ENCODE measurements around the gene LPP.

Gene LPP

GRCh38 chr3:188198760-188199327 lies 44.9 kb downstream of the LPP start:
- DNase-seq (ENCODE audit: insufficient read length, low spot score) = no peak
- no peak for FAIRE-seq
- TF ChIP-seq TAF1 (IDR thresholded peaks at IDR 0.05; ENCODE audit: low read depth, low read length) (no peak), SPI1 (IDR thresholded peaks at IDR 0.05; ENCODE audit: low read depth, low read length) (no peak), POU2F2 (IDR thresholded peaks at IDR 0.05; ENCODE audit: low read depth, low read length) (no peak), PAX5 (IDR thresholded peaks at IDR 0.05; ENCODE audit: insufficient read depth, low read length, severe bottlenecking) (no peak), POLR2AphosphoS5 (IDR thresholded peaks at IDR 0.05; ENCODE audit: low read depth, low read length) (no peak), POLR2A (IDR thresholded peaks at IDR 0.05; ENCODE audit: low read depth, low read length) (no peak)

DNA sequence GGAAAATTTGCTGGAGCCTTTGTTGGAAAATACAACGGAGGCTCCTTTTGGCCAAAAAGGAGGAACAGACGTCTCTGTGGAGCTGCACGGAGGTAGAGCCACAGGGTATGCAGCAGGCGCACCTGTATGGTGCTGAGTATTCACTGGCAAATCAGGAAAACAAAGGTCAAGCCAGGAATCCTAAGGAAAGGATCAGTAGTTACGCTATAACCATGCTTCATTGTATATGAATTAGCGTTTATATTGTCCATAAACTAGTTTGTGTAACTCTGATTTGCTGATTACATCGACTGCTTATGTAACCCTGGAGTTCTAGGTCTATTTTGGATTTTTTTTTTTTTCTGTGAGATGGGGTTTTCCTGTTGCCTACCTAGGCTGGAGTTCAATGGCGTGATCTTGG lies 45.4 kb downstream of the LPP start:
- FAIRE-seq (no peak), DNase-seq (ENCODE audit: insufficient read length, low spot score) (no peak)
- TF ChIP-seq PAX5 (IDR thresholded peaks at IDR 0.05; ENCODE audit: insufficient read depth, low read length, severe bottlenecking) (no peak), POLR2A (IDR thresholded peaks at IDR 0.05; ENCODE audit: low read depth, low read length) (no peak), SPI1 (IDR thresholded peaks at IDR 0.05; ENCODE audit: low read depth, low read length) (no peak), TAF1 (IDR thresholded peaks at IDR 0.05; ENCODE audit: low read depth, low read length) (no peak), POLR2AphosphoS5 (IDR thresholded peaks at IDR 0.05; ENCODE audit: low read depth, low read length) (no peak), POU2F2 (IDR thresholded peaks at IDR 0.05; ENCODE audit: low read depth, low read length) (no peak)

DNA sequence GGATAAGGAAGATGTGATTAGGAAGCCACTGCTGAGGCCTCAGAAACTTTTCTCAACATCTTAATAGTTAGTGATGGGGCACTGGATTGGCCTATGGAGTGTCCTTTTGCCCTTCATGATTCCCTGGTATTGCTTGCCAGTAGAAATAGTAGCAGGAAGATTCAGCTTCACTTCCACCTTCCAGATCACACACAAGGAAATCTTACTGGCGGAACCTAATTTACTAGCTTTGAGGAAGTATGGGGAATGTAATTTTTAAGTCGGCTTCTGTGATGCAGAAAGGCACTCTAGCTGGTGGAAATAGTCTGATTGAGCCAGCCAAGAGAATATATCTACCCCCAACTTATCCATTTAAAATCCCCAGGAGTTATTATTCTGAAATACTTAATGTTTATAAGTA lies 46.5 kb downstream of the LPP start:
- DNase-seq (ENCODE audit: insufficient read length, low spot score) (no peak), FAIRE-seq (no peak)
- TF ChIP-seq SPI1 (IDR thresholded peaks at IDR 0.05; ENCODE audit: low read depth, low read length) = no peak

GRCh38 chr3:188202358-188203138 lies 48.6 kb downstream of the LPP start:
- TF ChIP-seq SPI1 (IDR thresholded peaks at IDR 0.05; ENCODE audit: low read depth, low read length) = no peak
- no peak for TF ChIP-seq POLR2A (IDR thresholded peaks at IDR 0.05; ENCODE audit: low read depth, low read length)
- no peak for TF ChIP-seq POLR2AphosphoS5 (IDR thresholded peaks at IDR 0.05; ENCODE audit: low read depth, low read length)
- no peak for TF ChIP-seq PAX5 (IDR thresholded peaks at IDR 0.05; ENCODE audit: insufficient read depth, low read length, severe bottlenecking)
- no peak for TF ChIP-seq TAF1 (IDR thresholded peaks at IDR 0.05; ENCODE audit: low read depth, low read length)
- TF ChIP-seq POU2F2 (IDR thresholded peaks at IDR 0.05; ENCODE audit: low read depth, low read length) = no peak
- no peak for DNase-seq (ENCODE audit: insufficient read length, low spot score)
- no peak for FAIRE-seq

GRCh38 chr3:188204526-188204925 lies 50.6 kb downstream of the LPP start:
- no peak for DNase-seq (ENCODE audit: insufficient read length, low spot score)
- FAIRE-seq = no peak
- TF ChIP-seq SPI1 (IDR thresholded peaks at IDR 0.05; ENCODE audit: low read depth, low read length) (no peak), POLR2A (IDR thresholded peaks at IDR 0.05; ENCODE audit: low read depth, low read length) (no peak), TAF1 (IDR thresholded peaks at IDR 0.05; ENCODE audit: low read depth, low read length) (no peak), POU2F2 (IDR thresholded peaks at IDR 0.05; ENCODE audit: low read depth, low read length) (no peak), PAX5 (IDR thresholded peaks at IDR 0.05; ENCODE audit: insufficient read depth, low read length, severe bottlenecking) (no peak), POLR2AphosphoS5 (IDR thresholded peaks at IDR 0.05; ENCODE audit: low read depth, low read length) (no peak)

DNA sequence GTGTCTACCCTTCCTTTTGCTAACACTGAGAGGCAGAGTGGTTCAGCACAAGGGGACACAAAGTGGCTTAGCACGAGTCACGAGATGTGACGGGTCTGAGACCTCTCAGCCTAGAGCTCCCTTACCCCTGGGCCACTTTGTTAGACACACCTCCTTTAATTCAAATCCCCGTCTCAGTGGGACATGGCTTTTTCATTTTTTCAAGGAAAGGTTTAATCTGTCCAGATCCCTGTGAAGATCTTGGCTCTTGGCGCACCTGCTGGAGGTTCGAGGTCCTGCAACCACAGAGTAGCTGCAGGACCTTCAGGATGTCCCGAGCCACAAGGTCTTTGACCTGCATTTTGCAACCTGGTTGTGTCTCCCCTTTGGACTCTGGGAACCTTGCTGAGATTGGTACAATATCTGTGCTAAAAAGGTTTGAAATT lies 52.0 kb downstream of the LPP start:
- DNase-seq (ENCODE audit: insufficient read length, low spot score) (no peak), FAIRE-seq (no peak)
- TF ChIP-seq TAF1 (IDR thresholded peaks at IDR 0.05; ENCODE audit: low read depth, low read length) = no peak
- no peak for TF ChIP-seq POU2F2 (IDR thresholded peaks at IDR 0.05; ENCODE audit: low read depth, low read length)
- TF ChIP-seq SPI1 (IDR thresholded peaks at IDR 0.05; ENCODE audit: low read depth, low read length) = no peak
- TF ChIP-seq POLR2AphosphoS5 (IDR thresholded peaks at IDR 0.05; ENCODE audit: low read depth, low read length) = no peak
- TF ChIP-seq PAX5 (IDR thresholded peaks at IDR 0.05; ENCODE audit: insufficient read depth, low read length, severe bottlenecking) = no peak
- no peak for TF ChIP-seq POLR2A (IDR thresholded peaks at IDR 0.05; ENCODE audit: low read depth, low read length)

- DNase-seq (ENCODE audit: insufficient read length, low spot score) (no peak), FAIRE-seq (no peak)
- TF ChIP-seq POU2F2 (IDR thresholded peaks at IDR 0.05; ENCODE audit: low read depth, low read length) = no peak
- TF ChIP-seq POLR2AphosphoS5 (IDR thresholded peaks at IDR 0.05; ENCODE audit: low read depth, low read length) = no peak
- TF ChIP-seq PAX5 (IDR thresholded peaks at IDR 0.05; ENCODE audit: insufficient read depth, low read length, severe bottlenecking) = no peak
Measured at GRCh38 chr3:188206787-188207186, 52.8 kb downstream of the LPP start.

- DNase-seq (ENCODE audit: insufficient read length, low spot score) = no peak
- FAIRE-seq = no peak
- TF ChIP-seq SPI1 (IDR thresholded peaks at IDR 0.05; ENCODE audit: low read depth, low read length) (no peak), PAX5 (IDR thresholded peaks at IDR 0.05; ENCODE audit: insufficient read depth, low read length, severe bottlenecking) (no peak), POLR2AphosphoS5 (IDR thresholded peaks at IDR 0.05; ENCODE audit: low read depth, low read length) (no peak), POU2F2 (IDR thresholded peaks at IDR 0.05; ENCODE audit: low read depth, low read length) (no peak), TAF1 (IDR thresholded peaks at IDR 0.05; ENCODE audit: low read depth, low read length) (no peak), POLR2A (IDR thresholded peaks at IDR 0.05; ENCODE audit: low read depth, low read length) (no peak)
Measured at GRCh38 chr3:188207941-188208515, 54.1 kb downstream of the LPP start.

DNA sequence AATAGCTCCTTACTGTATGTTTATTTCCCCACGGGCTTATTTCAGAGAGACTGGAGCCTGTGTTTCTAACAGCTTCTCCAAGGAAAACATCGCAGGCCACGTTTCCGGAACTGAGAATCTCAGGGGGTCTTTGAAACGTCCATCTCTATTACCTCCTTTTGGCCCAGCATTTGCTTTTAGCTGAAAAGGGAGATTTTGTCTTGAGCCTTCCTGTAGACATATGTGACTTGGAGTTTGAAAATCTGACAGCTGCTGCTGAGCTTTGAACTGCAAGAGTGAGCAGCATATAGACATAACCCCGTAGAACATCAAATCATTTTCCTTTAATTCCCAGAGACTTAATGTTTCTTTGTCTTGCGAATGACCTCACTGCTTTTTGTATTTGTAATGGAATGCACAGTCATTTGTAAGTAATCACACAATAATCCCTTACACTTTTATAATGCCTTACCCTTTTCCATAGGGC lies 54.6 kb downstream of the LPP start:
- no peak for DNase-seq (ENCODE audit: insufficient read length, low spot score)
- TF ChIP-seq POU2F2 (IDR thresholded peaks at IDR 0.05; ENCODE audit: low read depth, low read length) (no peak), POLR2AphosphoS5 (IDR thresholded peaks at IDR 0.05; ENCODE audit: low read depth, low read length) (no peak), POLR2A (IDR thresholded peaks at IDR 0.05; ENCODE audit: low read depth, low read length) (no peak), PAX5 (IDR thresholded peaks at IDR 0.05; ENCODE audit: insufficient read depth, low read length, severe bottlenecking) (no peak)
- no peak for FAIRE-seq

Data from GM12891 (cell line).